Thymus (tissue), 11 donors: ENCODE results near the gene LDLRAP1. TPM values are rescaled to one million over a fixed set of nuclear protein-coding genes. Genes with fewer than 3 reads are reported as not detected.
A peak's percentile ranks its signal among the peaks of the same experiment; 100 is the strongest.

Experiments
- DNase-seq, 9 donors: peaks; one replicate each; pipeline ENCODE4 v3.0.0-alpha.2; 2013; ENCODE audit warnings: low spot score in 9 of 9, low read depth in 6 of 9, missing footprints in 1 of 9
- H3K27ac ChIP-seq, 2 donors: one replicate each; pipeline ENCODE4 v1.5.1; 2013; ENCODE audit warnings: control low read depth in 1 of 2, low read depth in 1 of 2, low read length in 1 of 2, mild to moderate bottlenecking in 1 of 2, moderate library complexity in 1 of 2
- H3K27me3 ChIP-seq, 2 donors: one replicate each; pipeline ENCODE4 v1.5.1; 2013; ENCODE audit warnings: low read length in 1 of 2; ENCODE audit not compliant: control insufficient read depth in 2 of 2, insufficient read depth in 1 of 2
- H3K36me3 ChIP-seq, 2 donors: one replicate each; pipeline ENCODE4 v1.5.1; 2013; ENCODE audit warnings: low read length in 1 of 2, mild to moderate bottlenecking in 1 of 2, moderate library complexity in 1 of 2; ENCODE audit not compliant: control insufficient read depth in 2 of 2, insufficient read depth in 2 of 2
- H3K4me1 ChIP-seq, 2 donors: one replicate each; pipeline ENCODE4 v1.5.1; 2013; ENCODE audit warnings: low read length in 2 of 2; ENCODE audit not compliant: control insufficient read depth in 2 of 2, insufficient read depth in 2 of 2
- H3K4me3 ChIP-seq, 2 donors: one replicate each; pipeline ENCODE4 v1.5.1; 2013; ENCODE audit warnings: low read length in 2 of 2, control low read depth in 1 of 2, mild to moderate bottlenecking in 1 of 2
- H3K9me3 ChIP-seq, 2 donors: one replicate each; pipeline ENCODE4 v1.5.1; 2013; ENCODE audit warnings: low read length in 1 of 2, mild to moderate bottlenecking in 1 of 2; ENCODE audit not compliant: control insufficient read depth in 2 of 2, insufficient read depth in 1 of 2
- WGBS: extraction: QIAGEN DNeasy Blood & Tissue Kit; methylation state at CpG from one replicate; pipeline ENCODE4 v1.1.7; 2013; 5-methylcytosine and 5-hydroxymethylcytosine counted together
- polyA plus RNA-seq: library from polyadenylated mRNA; stranded (reverse); fragments of 200-250 nt; gene quantifications from one replicate; pipeline ENCODE4 v1.2.3, GENCODE V29; 2013
- total RNA-seq: library from RNA; stranded (reverse); fragments of 120-200 nt; gene quantifications from one replicate; pipeline ENCODE4 v1.2.4, GENCODE V29; 2013
- donor health status: healthy.

Gene LDLRAP1
- total and polyA plus RNA-seq, 2 donors, result 4.3 to 31.6 TPM

- Histone ChIP-seq H3K27ac (no peak overlapping the region), H3K4me3 (no peak overlapping the region), H3K36me3 (no peaks in the 10 kb centered on the region), H3K4me1 (peaks cover 6 to 8% of the 10 kb centered on the region in 2 donors), H3K9me3 (no peaks in the 10 kb centered on the region), H3K27me3 (peaks cover 0 to 2% of the 10 kb centered on the region in 2 donors)
- DNase-seq, result no peak
- WGBS, result 82% methylated on average over 18 of the region's 18 CpGs
Measured at GRCh38 chr1:25529518-25530185, 13.8 kb upstream of the LDLRAP1 start.

- 96% methylated on average over 22 of the region's 22 CpGs for WGBS
- no peaks in the 10 kb centered on the region for H3K9me3 ChIP-seq
- H3K27me3 ChIP-seq, result peaks cover 0 to 2% of the 10 kb centered on the region in 2 donors
- peaks cover 6 to 9% of the 10 kb centered on the region in 2 donors for H3K4me1 ChIP-seq
- no peak overlapping the region for H3K27ac ChIP-seq
- DNase-seq, result no peak
- H3K36me3 ChIP-seq, result no peaks in the 10 kb centered on the region
- no peak overlapping the region for H3K4me3 ChIP-seq
Measured at GRCh38 chr1:25530186-25531081, 13.0 kb upstream of the LDLRAP1 start.

- Histone ChIP-seq H3K36me3 (no peaks in the 10 kb centered on the region), H3K4me1 (peaks cover 6 to 9% of the 10 kb centered on the region in 2 donors), H3K27ac (no peak overlapping the region), H3K27me3 (peaks cover 0 to 2% of the 10 kb centered on the region in 2 donors), H3K4me3 (no peak overlapping the region), H3K9me3 (no peaks in the 10 kb centered on the region)
- no peak for DNase-seq
- WGBS, result 93% methylated on average over 11 of the region's 11 CpGs
Measured at GRCh38 chr1:25531082-25531461, 12.3 kb upstream of the LDLRAP1 start.

- H3K4me3 ChIP-seq, result no peak overlapping the region
- DNase-seq, result no peak
- H3K4me1 ChIP-seq, result peaks cover 6 to 9% of the 10 kb centered on the region in 2 donors
- 96% methylated on average over 3 of the region's 3 CpGs for WGBS
- H3K36me3 ChIP-seq, result no peaks in the 10 kb centered on the region
- no peak overlapping the region for H3K27ac ChIP-seq
- peaks cover 0 to 10% of the 10 kb centered on the region in 2 donors for H3K27me3 ChIP-seq
- H3K9me3 ChIP-seq, result no peaks in the 10 kb centered on the region
Measured at GRCh38 chr1:25532970-25533369, 10.4 kb upstream of the LDLRAP1 start.

- Histone ChIP-seq H3K27me3 (peaks cover 0 to 17% of the 10 kb centered on the region in 2 donors), H3K9me3 (no peaks in the 10 kb centered on the region), H3K4me3 (no peak overlapping the region), H3K36me3 (no peaks in the 10 kb centered on the region), H3K27ac (no peak overlapping the region), H3K4me1 (peaks cover 6 to 9% of the 10 kb centered on the region in 2 donors)
- WGBS, result 89% methylated on average over 9 of the region's 9 CpGs
- DNase-seq, result no peak
Measured at GRCh38 chr1:25533775-25534409, 9.5 kb upstream of the LDLRAP1 start.

GRCh38 chr1:25534410-25534788 is 9.0 kb upstream of the LDLRAP1 start:
- H3K36me3 ChIP-seq, result no peaks in the 10 kb centered on the region
- H3K27ac ChIP-seq, result no peak overlapping the region
- DNase-seq, result peak in 4 of 9 donors; percentile 31 to 67 (median 58)
- H3K4me1 ChIP-seq, result peaks cover 6 to 9% of the 10 kb centered on the region in 2 donors
- peaks cover 0 to 18% of the 10 kb centered on the region in 2 donors for H3K27me3 ChIP-seq
- H3K4me3 ChIP-seq, result no peak overlapping the region
- 49% methylated on average over 4 of the region's 4 CpGs for WGBS
- no peaks in the 10 kb centered on the region for H3K9me3 ChIP-seq

GRCh38 chr1:25536124-25536523 is 7.3 kb upstream of the LDLRAP1 start:
- H3K27me3 ChIP-seq, result peaks cover 4 to 26% of the 10 kb centered on the region in 2 donors
- no peak for DNase-seq
- 92% methylated on average over 3 of the region's 3 CpGs for WGBS
- no peak overlapping the region for H3K27ac ChIP-seq
- no peak overlapping the region for H3K4me3 ChIP-seq
- H3K36me3 ChIP-seq, result no peaks in the 10 kb centered on the region
- H3K9me3 ChIP-seq, result no peaks in the 10 kb centered on the region
- peaks cover 6 to 9% of the 10 kb centered on the region in 2 donors for H3K4me1 ChIP-seq

GRCh38 chr1:25537153-25537831 is 6.1 kb upstream of the LDLRAP1 start:
- WGBS, result 91% methylated on average over 7 of the region's 7 CpGs
- DNase-seq, result no peak
- Histone ChIP-seq H3K4me3 (no peak overlapping the region), H3K4me1 (peaks cover 6 to 9% of the 10 kb centered on the region in 2 donors), H3K9me3 (no peaks in the 10 kb centered on the region), H3K36me3 (no peaks in the 10 kb centered on the region), H3K27me3 (peaks cover 6 to 38% of the 10 kb centered on the region in 2 donors), H3K27ac (no peak overlapping the region)
